Measurements from ENCODE around the gene SELENOH.

The SELENOH gene

DNA sequence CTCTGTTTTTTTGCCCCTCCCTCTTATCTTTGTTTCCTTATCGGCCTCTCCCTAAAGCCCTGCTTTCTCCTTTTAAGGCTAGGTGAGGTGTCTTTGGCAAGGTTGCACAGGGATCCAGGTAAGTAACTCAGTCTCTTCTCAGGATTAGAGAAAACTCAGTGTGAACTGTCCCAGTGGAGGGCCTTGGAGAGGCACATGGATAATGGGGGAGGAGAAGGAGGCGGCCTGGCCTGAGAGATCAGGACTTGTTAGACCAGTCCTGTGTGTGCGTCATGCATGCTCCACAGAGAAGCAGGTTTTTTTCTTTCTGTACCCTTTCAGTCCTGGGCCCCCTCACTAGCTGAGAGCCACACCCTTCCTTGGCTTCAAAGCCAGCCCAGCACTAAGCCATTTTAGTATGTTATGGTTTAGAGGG is 40.2 kb downstream of the SELENOH start:
- DNase-seq (ENCODE audit: low read depth in 2 of 2), result no peak

DNA sequence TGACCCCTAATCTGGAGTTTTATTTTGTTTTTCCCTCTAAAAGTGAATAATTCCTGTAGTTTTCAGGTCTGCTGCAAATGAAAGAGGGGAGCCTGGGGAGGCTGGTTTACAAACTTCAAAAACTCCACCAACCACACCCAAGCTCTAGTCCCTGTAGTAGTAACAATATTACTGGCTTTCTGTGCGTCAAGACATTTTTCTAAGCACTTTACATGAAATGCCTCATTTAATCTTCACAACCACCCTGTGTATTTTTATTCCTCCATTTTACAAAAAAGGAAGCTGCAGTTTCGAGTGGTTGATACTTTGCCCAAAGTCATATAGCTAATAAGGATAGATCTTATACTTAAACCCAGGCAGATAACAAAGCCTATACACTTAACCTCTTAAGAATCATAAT is 43.8 kb downstream of the SELENOH start:
- no peak for DNase-seq (ENCODE audit: low read depth in 2 of 2)

DNA sequence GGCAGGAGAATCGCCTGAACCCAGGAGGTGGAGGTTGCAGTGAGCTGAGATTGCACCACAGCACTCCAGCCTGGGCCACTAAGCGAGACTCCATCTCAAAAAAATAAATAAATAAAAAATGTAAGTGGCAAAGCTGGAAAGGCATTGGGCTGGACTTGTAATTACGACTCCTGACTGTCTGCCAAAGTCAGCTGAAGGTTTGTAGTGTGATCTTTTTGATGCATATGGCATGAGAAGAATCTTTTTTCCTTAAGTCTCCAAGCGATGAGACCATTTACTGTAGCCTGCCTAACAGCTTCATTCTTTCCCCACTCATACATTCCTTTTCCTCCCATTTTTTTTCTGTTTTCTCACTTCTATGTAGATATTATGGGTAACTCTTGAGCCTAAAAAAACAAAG is 45.1 kb downstream of the SELENOH start:
- no peak for DNase-seq (ENCODE audit: low read depth in 2 of 2)

DNA sequence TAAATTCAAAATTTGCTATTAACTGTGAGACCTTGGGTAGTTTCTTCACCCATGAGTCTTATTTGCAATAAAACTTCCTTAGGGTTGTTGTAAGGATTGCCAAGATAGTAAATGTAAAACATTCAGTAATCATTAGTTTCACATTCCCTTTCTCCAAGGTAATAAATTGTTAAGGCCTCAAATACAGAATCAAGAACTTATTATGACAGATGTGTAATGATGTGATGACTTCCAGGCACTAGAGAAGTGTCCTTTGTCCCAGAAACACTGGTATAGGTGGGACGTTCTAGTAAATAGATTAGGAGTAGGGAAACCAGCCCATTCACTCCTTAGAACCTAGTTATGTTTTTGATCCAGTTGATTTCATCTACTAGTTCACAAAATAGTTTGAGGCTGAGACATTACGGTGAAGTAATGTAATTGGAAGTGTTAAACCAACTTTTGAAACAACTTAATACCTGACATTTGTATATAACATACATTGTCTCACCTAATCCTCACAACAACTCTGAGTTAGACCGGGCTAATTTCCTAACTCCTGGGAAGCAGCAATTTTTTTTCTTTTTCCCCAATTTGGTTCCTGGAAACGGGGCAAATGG is 45.8 kb downstream of the SELENOH start:
- no peak for DNase-seq (ENCODE audit: low read depth in 2 of 2)

DNA sequence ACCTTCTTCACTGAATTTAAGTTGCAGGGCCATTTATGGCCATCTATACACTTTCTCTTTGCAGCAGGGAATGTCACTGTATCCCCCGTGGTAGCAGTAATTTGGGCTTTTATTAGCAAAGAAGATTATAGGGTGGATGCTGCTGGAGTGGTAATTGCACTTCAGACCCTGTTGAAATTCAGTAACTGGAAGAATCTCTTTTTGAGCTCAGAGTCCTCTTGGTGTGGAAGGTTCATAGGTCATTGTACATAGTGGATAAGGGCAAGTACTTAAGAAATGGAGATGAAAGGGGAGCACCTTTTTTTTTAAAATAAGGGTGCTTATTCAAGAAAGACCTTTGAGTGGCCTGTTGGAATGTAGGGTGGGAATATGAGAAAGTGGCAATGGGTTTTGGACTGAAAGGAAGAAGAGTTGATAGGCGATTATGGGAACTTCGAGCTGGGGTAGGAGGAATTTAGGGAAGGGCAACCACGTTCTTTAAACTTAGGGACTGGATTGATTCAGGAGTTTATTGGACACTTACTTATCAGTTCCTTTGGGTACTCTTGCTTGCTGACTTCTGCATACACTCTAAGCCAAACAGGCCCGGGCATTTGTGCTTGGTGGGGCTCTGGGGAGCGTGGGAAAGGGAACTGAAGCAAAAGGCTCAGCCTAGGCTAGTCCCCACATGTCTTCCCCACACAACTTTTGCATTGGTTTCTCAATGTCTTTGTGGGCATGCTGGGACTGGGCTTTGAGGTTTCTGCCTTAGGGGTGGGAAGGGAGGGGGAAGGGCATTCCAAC is 46.8 kb downstream of the SELENOH start:
- no peak for DNase-seq (ENCODE audit: low read depth in 2 of 2)

- no peak for DNase-seq (ENCODE audit: low read depth in 2 of 2)
Observed at GRCh38 chr11:57788703-57789088, 47.4 kb downstream of the SELENOH start.

- no peak for DNase-seq (ENCODE audit: low read depth in 2 of 2)
Observed at GRCh38 chr11:57791321-57792059, 50.2 kb downstream of the SELENOH start.

DNA sequence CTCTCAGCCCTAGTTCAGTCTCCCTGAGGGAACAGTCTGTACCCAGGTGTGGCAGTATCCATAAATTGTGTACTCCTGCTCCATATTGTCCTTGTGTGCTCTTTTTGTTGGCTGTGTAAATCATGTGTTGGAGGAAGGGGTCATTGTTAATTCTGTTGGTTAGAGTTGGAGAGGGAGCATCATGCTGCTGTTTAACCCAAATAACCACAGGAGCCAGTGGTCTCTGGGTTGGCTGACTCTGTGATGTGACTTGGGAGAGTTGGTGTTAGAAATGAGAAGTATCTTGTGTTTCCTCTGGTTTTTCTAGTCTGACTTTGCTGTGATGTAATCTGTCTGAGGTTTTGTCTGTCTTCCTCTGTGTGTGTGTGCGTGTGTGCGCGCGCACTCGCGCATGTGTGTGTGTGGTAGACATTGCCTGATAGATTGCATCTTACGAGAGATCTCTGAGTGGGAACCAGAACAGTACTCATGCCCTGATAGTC is 50.8 kb downstream of the SELENOH start:
- peak; percentile 60 to 71 for DNase-seq (ENCODE audit: low read depth in 2 of 2)

DNA sequence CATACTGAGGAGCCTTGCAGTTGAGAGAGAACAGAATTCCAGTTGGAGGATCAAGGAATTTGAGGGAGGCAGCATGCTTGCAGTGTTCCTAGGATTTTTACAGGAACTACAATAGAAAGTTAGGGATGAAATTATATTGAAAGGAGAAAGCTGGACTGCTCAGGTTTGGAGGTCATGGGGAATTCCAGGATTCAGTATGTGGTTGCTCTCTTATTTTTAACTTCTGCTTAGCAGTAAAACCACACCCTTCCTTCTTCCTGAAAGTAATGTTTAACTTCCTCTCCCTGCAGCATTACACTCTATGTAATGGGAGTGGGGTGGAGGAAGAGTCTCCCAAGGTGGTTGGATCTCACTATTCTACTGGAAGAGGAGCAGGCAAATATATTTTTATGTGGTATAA is 51.6 kb downstream of the SELENOH start:
- DNase-seq (ENCODE audit: low read depth in 2 of 2), result no peak
